Measurements from ENCODE around the gene IGF2R.
"Not testable (repeated sequence)": the region's sequence is repeated elsewhere in the genome, so short reads cannot be mapped to it uniquely, and the experiment has no call there.

Gene IGF2R

GRCh38 chr6:160128125-160128683 lies 159.3 kb downstream of the IGF2R start:
- no peak for DNase-seq

- no peak for DNase-seq
Measured at GRCh38 chr6:160128879-160129516, 160.1 kb downstream of the IGF2R start.

GRCh38 chr6:160129881-160130615 lies 161.2 kb downstream of the IGF2R start:
- DNase-seq = no peak

GRCh38 chr6:160130729-160131484 lies 162.0 kb downstream of the IGF2R start:
- DNase-seq = no peak

- DNase-seq = no peak
Measured at GRCh38 chr6:160131636-160132296, 162.9 kb downstream of the IGF2R start.

- DNase-seq = no peak
Measured at GRCh38 chr6:160132297-160132637, 163.4 kb downstream of the IGF2R start.

GRCh38 chr6:160132776-160133338 lies 164.0 kb downstream of the IGF2R start:
- DNase-seq = no peak

GRCh38 chr6:160133441-160134336 lies 164.8 kb downstream of the IGF2R start:
- no peak for DNase-seq

GRCh38 chr6:160134337-160134751 lies 165.5 kb downstream of the IGF2R start:
- DNase-seq = not testable (repeated sequence)

GRCh38 chr6:160134779-160135547 lies 166.1 kb downstream of the IGF2R start:
- no peak for DNase-seq

- no peak for DNase-seq
Measured at GRCh38 chr6:160135907-160136655, 167.2 kb downstream of the IGF2R start.

GRCh38 chr6:160137130-160137988 lies 168.5 kb downstream of the IGF2R start:
- DNase-seq = no peak

- peak; percentile 7 for DNase-seq
Measured at GRCh38 chr6:160137989-160138835, 169.3 kb downstream of the IGF2R start.

GRCh38 chr6:160138839-160139419 lies 170.0 kb downstream of the IGF2R start:
- no peak for DNase-seq

- no peak for DNase-seq
Measured at GRCh38 chr6:160139420-160139851, 170.6 kb downstream of the IGF2R start.

GRCh38 chr6:160140493-160140892 lies 171.6 kb downstream of the IGF2R start:
- not testable (repeated sequence) for DNase-seq

- DNase-seq = no peak
Measured at GRCh38 chr6:160141001-160141726, 172.3 kb downstream of the IGF2R start.

Measured in GF-D8 (cell line).